ENCODE measurements around the gene EPB41L2.

DNA sequence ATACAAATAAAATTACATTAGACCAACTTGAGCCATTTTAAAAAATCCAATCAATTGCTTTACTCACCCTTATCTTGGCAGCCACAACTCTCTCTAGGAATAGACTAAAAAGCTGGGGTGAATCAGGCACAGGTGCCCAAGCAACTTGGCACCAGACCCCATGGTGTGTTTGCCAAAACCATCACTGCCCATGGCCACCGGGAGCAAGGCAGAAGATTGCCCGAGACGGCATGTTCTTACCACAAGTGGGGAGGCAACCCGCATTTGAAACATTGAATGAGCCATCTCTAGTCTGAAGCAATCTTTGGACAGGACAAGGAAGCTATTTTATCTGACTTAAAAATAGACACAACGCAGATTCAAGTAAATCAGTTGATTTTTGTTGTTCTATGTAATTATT, 166.8 kb downstream of the EPB41L2 start:
- TF ChIP-seq POLR2AphosphoS5 (IDR thresholded peaks at IDR 0.05; ENCODE audit: borderline replicate concordance, low read depth, low read length) (no peak), EZH2 (IDR thresholded peaks at IDR 0.05) (no peak), FOXP2 (optimal IDR thresholded peaks at IDR 0.05; ENCODE audit: control extremely low read depth, extremely low read length, insufficient read depth) (no peak)

Measured in SK-N-MC (cell line).